OCI-LY3 (cell line): ENCODE results near the gene EFHC1.

Source experiments
- H2AFZ ChIP-seq: fragments of 200-600, 300-600 bp; shearing (Covaris generic); 2 replicates; pipeline ENCODE4 v1.6.0; 2014; ENCODE audit warnings: antibody characterized with exemption, low read depth, low read length
- H3K27ac ChIP-seq: fragments of 200-600, 300-600 bp; sonication (generic); 2 replicates; pipeline ENCODE4 v1.5.1; 2014; ENCODE audit warnings: mild to moderate bottlenecking, low read length, moderate library complexity, mixed read lengths
- H3K27me3 ChIP-seq: fragments of 200-600, 300-600 bp; sonication (generic); 2 replicates; pipeline ENCODE4 v1.6.1; 2014; ENCODE audit warnings: low read depth, low read length, mixed read lengths
- H3K36me3 ChIP-seq: fragments of 200-600, 300-600 bp; sonication (generic); replicated peaks from 2 replicates; pipeline ENCODE3; 2014; ENCODE audit warnings: low read depth, low read length, mixed read lengths
- H3K4me1 ChIP-seq: fragments of 300-600, 200-600 bp; sonication (generic); 2 replicates; pipeline ENCODE4 v1.6.1; 2014; ENCODE audit warnings: low read length, mixed read lengths
- H3K4me2 ChIP-seq: fragments of 200-600, 300-600 bp; sonication (generic); 2 replicates; pipeline ENCODE4 v1.6.1; 2014; ENCODE audit warnings: low read length, mixed read lengths
- H3K4me3 ChIP-seq: fragments of 300-600, 200-600 bp; sonication (generic); 2 replicates; pipeline ENCODE4 v1.5.1; 2014; ENCODE audit warnings: antibody characterized with exemption, mild to moderate bottlenecking, low read length, moderate library complexity
- H3K79me2 ChIP-seq: fragments of 300-600, 200-600 bp; shearing (Covaris generic); 2 replicates; pipeline ENCODE4 v1.6.1; 2014; ENCODE audit warnings: mild to moderate bottlenecking, low read length, mixed read lengths
- H3K9ac ChIP-seq: fragments of 300-600, 200-600 bp; shearing (Covaris generic); 2 replicates; pipeline ENCODE4 v1.6.0; 2014; ENCODE audit warnings: mild to moderate bottlenecking, low read length, moderate library complexity
- H3K9me3 ChIP-seq: fragments of 200-600, 300-600 bp; shearing (Covaris generic); 2 replicates; pipeline ENCODE4 v1.6.1; 2014; ENCODE audit warnings: low read length, mixed read lengths; ENCODE audit not compliant: insufficient read depth
- H4K20me1 ChIP-seq: fragments of 200-600, 300-600 bp; sonication (generic); 2 replicates; pipeline ENCODE4 v1.6.1; 2016; ENCODE audit warnings: low read length, mixed read lengths; ENCODE audit not compliant: insufficient read depth
- CTCF ChIP-seq: fragments of 200-600, 300-600 bp; sonication (generic); IDR thresholded peaks from 2 replicates; pipeline ENCODE4 v1.5.1; 2014; ENCODE audit warnings: antibody characterized with exemption, low read length, low read depth
- EZH2phosphoT487 ChIP-seq: fragments of 200-600 bp; shearing (Covaris generic); IDR thresholded peaks from 2 replicates; pipeline ENCODE4 v1.6.1; 2018; ENCODE audit warnings: antibody characterized with exemption, mixed run types, low read depth

Gene EFHC1

GRCh38 chr6:52495922-52496321, 75.8 kb downstream of the EFHC1 start:
- H3K4me2 ChIP-seq, result peak overlapping the region; percentile 80

GRCh38 chr6:52496631-52497030, 76.5 kb downstream of the EFHC1 start:
- Histone ChIP-seq H3K9me3 (no peaks in the 10 kb centered on the region), H3K27me3 (no peaks in the 10 kb centered on the region), H3K9ac (peak overlapping the region; percentile 32; the same call in 1 of the 2 replicates), H3K4me1 (peaks cover 75% of the 10 kb centered on the region), H3K4me2 (peak overlapping the region; percentile 80), H4K20me1 (no peaks in the 10 kb centered on the region), H3K79me2 (no peaks in the 10 kb centered on the region), H2AFZ (no peak overlapping the region), H3K4me3 (peak overlapping the region; percentile 47; the same call in 1 of the 2 replicates), H3K27ac (peak overlapping the region; percentile 57), H3K36me3 (peaks cover 14% of the 10 kb centered on the region)
- TF ChIP-seq CTCF, result no peak
- TF ChIP-seq EZH2phosphoT487, result no peak

More at GRCh38 chr6:52495922-52496321, 75.8 kb downstream of the EFHC1 start:
- H3K9me3 ChIP-seq, result no peaks in the 10 kb centered on the region
- no peaks in the 10 kb centered on the region for H3K79me2 ChIP-seq
- TF ChIP-seq EZH2phosphoT487 (no peak), CTCF (peak; percentile 59)
- no peaks in the 10 kb centered on the region for H4K20me1 ChIP-seq
- H3K4me3 ChIP-seq, result no peak overlapping the region
- peaks cover 15% of the 10 kb centered on the region for H3K36me3 ChIP-seq
- peaks cover 2% of the 10 kb centered on the region for H3K27me3 ChIP-seq
- H3K4me1 ChIP-seq, result peaks cover 81% of the 10 kb centered on the region
- peak overlapping the region; percentile 57 for H3K27ac ChIP-seq
- no peak overlapping the region for H2AFZ ChIP-seq
- H3K9ac ChIP-seq, result no peak overlapping the region

- TF ChIP-seq CTCF (no peak), EZH2phosphoT487 (no peak)
- peaks cover 69% of the 10 kb centered on the region for H3K4me1 ChIP-seq
- no peaks in the 10 kb centered on the region for H3K79me2 ChIP-seq
- H2AFZ ChIP-seq, result no peak overlapping the region
- peak overlapping the region; percentile 60 for H3K4me3 ChIP-seq
- peak overlapping the region; percentile 80 for H3K27ac ChIP-seq
- H3K9ac ChIP-seq, result peak overlapping the region; percentile 56
- peak overlapping the region; percentile 80 for H3K4me2 ChIP-seq
- no peaks in the 10 kb centered on the region for H4K20me1 ChIP-seq
- H3K36me3 ChIP-seq, result peaks cover 24% of the 10 kb centered on the region
- no peaks in the 10 kb centered on the region for H3K27me3 ChIP-seq
- H3K9me3 ChIP-seq, result no peaks in the 10 kb centered on the region
Measured at GRCh38 chr6:52497652-52498408, 77.7 kb downstream of the EFHC1 start.

GRCh38 chr6:52498538-52499017, 78.4 kb downstream of the EFHC1 start:
- Histone ChIP-seq H3K4me2 (peak overlapping the region; percentile 80), H3K36me3 (peaks cover 24% of the 10 kb centered on the region), H3K4me3 (peak overlapping the region; percentile 60), H2AFZ (no peak overlapping the region), H3K79me2 (no peaks in the 10 kb centered on the region), H4K20me1 (no peaks in the 10 kb centered on the region), H3K27me3 (no peaks in the 10 kb centered on the region), H3K9me3 (no peaks in the 10 kb centered on the region), H3K9ac (peak overlapping the region; percentile 56), H3K4me1 (peaks cover 70% of the 10 kb centered on the region), H3K27ac (peak overlapping the region; percentile 80)
- TF ChIP-seq EZH2phosphoT487 (no peak), CTCF (no peak)
